GM12878 (cell line): ENCODE results near the gene CLEC4D. TPM values are rescaled to one million over a fixed set of nuclear protein-coding genes. Genes with fewer than 3 reads are reported as not detected.

Experiments used
- ATAC-seq: fragments of 200-7000 bp; cut with Tn5 transposase; 3 replicates; pipeline ENCODE4 v1.9.1; 2020; ENCODE audit warnings: mild to moderate bottlenecking, moderate library complexity
- BruUV-seq: library from RNA; stranded (reverse); fragments of 400-500 nt; replicated peaks from 2 replicates; lab custom pipeline; 2021; lab: Mats Ljungman, UMichigan
- CTCF ChIA-PET: fragments of 300-600 bp; sonication (Branson Sonifier 250); formaldehyde crosslinking; extraction: SDS; loops from one replicate; lab custom pipeline; 2021; ENCODE audit warnings: inconsistent platforms; lab: Yijun Ruan, JAX
- POLR2A ChIA-PET: fragments of 350-600 bp; formaldehyde crosslinking; extraction: SDS; loops from one replicate; lab custom pipeline; 2021; ENCODE audit warnings: inconsistent platforms; lab: Charles Lee
- RAD21 ChIA-PET: fragments of 300-600 bp; sonication (Branson Sonifier 250); formaldehyde crosslinking; loops from one replicate; lab custom pipeline; 2023; ENCODE audit warnings: antibody characterized with exemption; ENCODE audit not compliant: unreplicated experiment; lab: Charles Lee
- SMC1A ChIA-PET: fragments of 300-600 bp; sonication (Branson Sonifier 250); formaldehyde crosslinking; loops from one replicate; lab custom pipeline; 2023; ENCODE audit not compliant: unreplicated experiment, uncharacterized antibody; lab: Charles Lee
- DNase-seq: peaks from one replicate; pipeline ENCODE4 v3.0.0-alpha.2; 2011; ENCODE audit warnings: low read depth, low spot score
- FAIRE-seq: peaks from 3 replicates; lab custom pipeline; 2011; peaks lifted over from hg19 to GRCh38; lab: Jason Lieb, UNC
- H2AFZ ChIP-seq: 2 replicates; pipeline ENCODE4 v1.6.0; 2011; ENCODE audit warnings: low read depth, low read length, control low read depth; ENCODE audit not compliant: control insufficient read depth
- H3K27ac ChIP-seq: 2 replicates; pipeline ENCODE4 v1.5.1; 2011; ENCODE audit warnings: control low read depth; ENCODE audit not compliant: control insufficient read depth, insufficient read depth
- H3K27me3 ChIP-seq, 2 experiments: replicated peaks in 1 of 2; 2 replicates each; pipeline versions ENCODE4 v1.6.0 to v1.6.1; 2011; ENCODE audit warnings: low read length in 1 of 2; ENCODE audit not compliant: control insufficient read depth in 2 of 2, insufficient read depth in 2 of 2
- H3K36me3 ChIP-seq, 2 experiments: 2 replicates each; pipeline ENCODE4 v1.5.1; 2011; ENCODE audit warnings: low read length in 1 of 2; ENCODE audit not compliant: control insufficient read depth in 2 of 2, insufficient read depth in 2 of 2
- H3K4me1 ChIP-seq: 2 replicates; pipeline ENCODE4 v1.6.1; 2011; ENCODE audit warnings: mild to moderate bottlenecking, low read length, moderate library complexity, mixed read lengths; ENCODE audit not compliant: control insufficient read depth, insufficient read depth
- H3K4me2 ChIP-seq: 2 replicates; pipeline ENCODE4 v1.6.0; 2011; ENCODE audit warnings: control low read depth; ENCODE audit not compliant: control insufficient read depth, insufficient read depth
- H3K4me3 ChIP-seq: fragments of 200-600 bp; sonication (generic); 2 replicates; pipeline ENCODE4 v1.5.1; 2016
- H3K79me2 ChIP-seq: 2 replicates; pipeline ENCODE4 v1.6.0; 2011; ENCODE audit warnings: low read length; ENCODE audit not compliant: control insufficient read depth, insufficient read depth
- H3K9ac ChIP-seq: 2 replicates; pipeline ENCODE4 v1.8.0; 2011; ENCODE audit warnings: low read length, control low read depth, mixed read lengths; ENCODE audit not compliant: control insufficient read depth, insufficient read depth
- H3K9me3 ChIP-seq: replicated peaks from 3 replicates; pipeline ENCODE4 v1.5.1; 2011; ENCODE audit warnings: mild to moderate bottlenecking, low read length; ENCODE audit not compliant: control insufficient read depth, insufficient read depth
- H4K20me1 ChIP-seq: 2 replicates; pipeline ENCODE4 v1.6.0; 2011; ENCODE audit not compliant: control insufficient read depth, insufficient read depth
- CBX5 ChIP-seq: sonication (generic); IDR thresholded peaks from 2 replicates; pipeline ENCODE4 v1.6.1; 2016; ENCODE audit warnings: low read depth, moderate library complexity, mild to moderate bottlenecking, inconsistent platforms
- CTCF ChIP-seq, 3 experiments: IDR thresholded peaks in 2 of 3; conservative IDR thresholded peaks in 1 of 3; 2 replicates each; pipeline ENCODE4 v1.5.1; 2011; ENCODE audit warnings: low read depth in 3 of 3, low read length in 3 of 3, mild to moderate bottlenecking in 3 of 3, control low read depth in 2 of 3, moderate library complexity in 2 of 3, inconsistent platforms in 1 of 3, mixed read lengths in 1 of 3; ENCODE audit not compliant: control insufficient read depth in 2 of 3, insufficient read depth in 1 of 3; ENCODE audit errors: extremely low read depth in 1 of 3
- EED ChIP-seq: sonication (generic); IDR thresholded peaks from 2 replicates; pipeline ENCODE4 v1.6.1; 2016; ENCODE audit warnings: antibody characterized with exemption, low read depth
- EGR1 ChIP-seq, 2 experiments: IDR thresholded peaks; 1 replicate in 1 of 2; 2 replicates in 1 of 2; pipeline ENCODE4 v1.6.1; 2011 to 2012; ENCODE audit warnings: low read depth in 2 of 2, low read length in 2 of 2, borderline replicate concordance in 1 of 2, mild to moderate bottlenecking in 1 of 2, moderate library complexity in 1 of 2
- ESRRA ChIP-seq: IDR thresholded peaks from 2 replicates; pipeline ENCODE4 v1.6.1; 2012; ENCODE audit warnings: mild to moderate bottlenecking, low read length, improper control_type of control experiment
- IRF5 ChIP-seq: fragments of 450-650 bp; IDR thresholded peaks from 2 replicates; pipeline ENCODE4 v1.6.1; 2017; ENCODE audit warnings: borderline replicate concordance
- KAT2A ChIP-seq: conservative IDR thresholded peaks from 2 replicates; pipeline ENCODE4 v1.6.1; 2011; ENCODE audit warnings: low read depth, low read length; ENCODE audit not compliant: control insufficient read depth
- PKNOX1 ChIP-seq: fragments of 450-650 bp; IDR thresholded peaks from 2 replicates; pipeline ENCODE4 v1.6.1; 2016; ENCODE audit warnings: mild to moderate bottlenecking
- POLR2A ChIP-seq: IDR thresholded peaks from 2 replicates; pipeline ENCODE4 v1.6.1; 2011; ENCODE audit warnings: low read depth, mild to moderate bottlenecking, low read length
- PRDM15 ChIP-seq: fragments of 450-650 bp; formaldehyde crosslinking; IDR thresholded peaks from 2 replicates; pipeline ENCODE4 v1.4.0; 2020; ENCODE audit warnings: mild to moderate bottlenecking, moderate library complexity
- TCF7 ChIP-seq: IDR thresholded peaks from 2 replicates; pipeline ENCODE4 v1.6.1; 2014; ENCODE audit warnings: antibody characterized with exemption, borderline replicate concordance
- WGBS: methylation state at CpG from one replicate; pipeline ENCODE4 v1.1.6; 2016; ENCODE audit warnings: low lambda C conversion rate; ENCODE audit not compliant: insufficient replicate concordance, insufficient coverage; ENCODE audit errors: missing lambda C conversion rate; 5-methylcytosine and 5-hydroxymethylcytosine counted together
- in situ Hi-C: fragments of 300-500 bp; cut with MboI; formaldehyde crosslinking; loops from 9 replicates; pipeline ENCODE4 v1.14.3; 2018; ENCODE audit warnings: mixed read lengths
- intact Hi-C: fragments of 100-400 bp; cut with micrococcal nuclease; formaldehyde crosslinking; loops from one replicate; pipeline ENCODE4 v1.14.2; 2022; ENCODE audit not compliant: unreplicated experiment
- polyA plus RNA-seq, 11 experiments: library from polyadenylated mRNA; depleted of rRNA in 4 of 11; unstranded in 6 of 11; stranded (reverse) in 5 of 11; fragments of >200 nt; fragmentation: Nextera tagmentation in 4 of 11; fragmentation: Illumina TruSeq in 1 of 11; extraction: Ambion mirVana in 4 of 11; extraction: Trizol in 1 of 11; gene quantifications; 1 replicate in 1 of 11; 2 replicates in 10 of 11; pipeline versions ENCODE4 v1.2.1 to v1.2.3, GENCODE V29; 2011 to 2016; ENCODE audit warnings: inconsistent platforms in 2 of 11, missing spikeins in 2 of 11, low read depth in 1 of 11
- total RNA-seq, 4 experiments: library from RNA; depleted of rRNA in 3 of 4; stranded (reverse); fragments of >200 nt in 3 of 4; fragmentation: Illumina TruSeq in 1 of 4; extraction: Trizol in 1 of 4; gene quantifications; 2 replicates each; pipeline versions ENCODE4 v1.2.1 to v1.2.3, GENCODE V29; 2013 to 2021

Gene CLEC4D
- total and polyA plus RNA-seq, 10 of the 15 experiments (the other 5 are each of a cell fraction or from before 2014, with no cell fraction given): not detected

GRCh38 chr12:8559676-8560075, 46.4 kb downstream of the CLEC4D start (continued):
- TF ChIP-seq PKNOX1: no peak

- Histone ChIP-seq H3K79me2 (no peaks in the 10 kb centered on the region), H3K27ac (no peak overlapping the region), H3K9me3 (no peaks in the 10 kb centered on the region; the same call in 2 of the 3 replicates), H4K20me1 (no peaks in the 10 kb centered on the region), H3K4me2 (no peak overlapping the region), H2AFZ (no peak overlapping the region), H3K4me1 (no peaks in the 10 kb centered on the region), H3K27me3 (no peaks in the 10 kb centered on the region), H3K9ac (no peak overlapping the region), H3K36me3 (no peaks in the 10 kb centered on the region), H3K4me3 (no peak overlapping the region)
- SMC1A ChIA-PET: interaction anchor here (0.6 to 1.1 kb wide), 2 partner anchors 17 to 297 kb away, joined by 3 read pairs; no protein-coding TSS in a partner anchor
- ATAC-seq (no peak), FAIRE-seq (no peak), DNase-seq (no peak)
- CTCF ChIA-PET: no interaction called here
- in situ Hi-C loops: no loop called here
- no TSS peak for BruUV-seq
- 52% methylated on average over 4 of the region's 4 CpGs for WGBS
- POLR2A ChIA-PET: no interaction called here
- RAD21 ChIA-PET: no interaction called here
- intact Hi-C loops: no loop called here
- TF ChIP-seq EED (no peak), ESRRA (no peak), PRDM15 (no peak), EGR1 (IDR thresholded peaks at IDR 0.05; ENCODE audit: borderline replicate concordance in 1 of 2, low read depth in 2 of 2, low read length in 2 of 2) (no peak), CTCF (IDR thresholded peaks at IDR 0.05 in 2 of 3, conservative IDR thresholded peaks at IDR 0.05 in 1 of 3; ENCODE audit: control insufficient read depth in 2 of 3, extremely low read depth in 1 of 3, insufficient read depth in 1 of 3, low read depth in 3 of 3, low read length in 3 of 3) (no peak), IRF5 (no peak), KAT2A (no peak), POLR2A (no peak), TCF7 (no peak), CBX5 (no peak)
These were observed 47.7 kb downstream of the CLEC4D start for GRCh38 chr12:8561011-8561410.
